Activated effector memory CD4-positive, alpha-beta T cell treated with Interleukin-2 at 50 U/mL for 16 hours (primary cell): ENCODE measurements around the gene TMEFF2.
"Not testable (repeated sequence)": the region's sequence is repeated elsewhere in the genome, so short reads cannot be mapped to it uniquely, and the experiment has no call there.

Experiments used
- DNase-seq: peaks from one replicate; pipeline ENCODE4 v3.0.0-alpha.2; 2020

TMEFF2 gene

DNA sequence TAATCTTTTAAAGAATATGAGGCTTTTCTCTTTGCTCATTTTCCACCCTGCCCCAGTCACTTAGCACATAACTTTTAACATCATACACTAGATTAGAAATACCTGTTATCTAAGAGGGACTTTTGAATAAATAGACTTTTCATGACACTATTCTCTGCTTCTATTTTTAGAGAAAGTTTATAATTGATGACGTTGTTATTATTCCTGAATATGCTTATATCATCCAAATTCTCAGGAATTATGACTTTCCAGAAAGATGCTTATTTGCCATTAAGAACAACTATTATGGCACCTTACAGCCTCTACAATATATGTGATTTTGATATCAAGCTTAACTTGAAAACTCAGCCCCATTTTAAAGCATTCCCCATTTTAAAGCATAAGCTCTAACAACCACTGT lies 11.4 kb downstream of the TMEFF2 start:
- no peak for DNase-seq

DNA sequence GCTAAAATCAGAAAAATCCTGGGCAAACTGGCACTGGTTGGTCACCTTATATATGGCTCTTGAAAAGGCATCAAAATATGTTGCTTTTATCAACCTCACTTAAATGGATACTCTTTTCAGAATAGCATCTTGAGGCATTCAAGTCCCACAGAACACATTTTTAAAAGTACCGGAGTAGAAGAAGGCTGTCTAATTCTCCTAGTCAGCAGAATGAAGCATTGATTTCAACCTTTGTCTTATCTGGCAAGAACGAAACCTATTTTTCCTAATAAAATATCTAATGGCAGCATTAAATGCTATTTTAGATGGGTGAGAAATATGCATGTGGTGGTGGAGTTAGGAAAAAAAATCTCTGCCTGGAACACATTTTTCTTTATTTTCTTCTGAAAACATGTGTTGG lies 27.8 kb downstream of the TMEFF2 start:
- no peak for DNase-seq

DNA sequence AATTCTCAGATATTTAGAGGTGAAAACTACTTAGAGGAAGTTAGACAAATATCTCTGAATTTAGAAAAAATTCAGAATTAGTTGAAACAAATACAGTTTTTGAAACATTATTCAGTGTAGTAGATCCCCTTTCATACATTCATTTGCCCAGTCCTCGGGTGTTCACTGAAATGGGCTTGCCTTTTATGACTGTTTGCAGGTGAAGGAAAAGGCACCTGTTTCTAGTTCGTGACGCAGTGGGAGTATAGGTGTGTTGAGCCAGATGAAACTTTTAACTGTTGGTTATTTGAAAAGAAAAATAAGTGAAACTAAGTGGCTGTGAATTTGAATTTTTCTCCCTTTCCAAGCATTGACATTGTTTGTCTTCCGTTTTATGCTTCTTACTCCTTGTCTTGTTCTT lies 28.9 kb downstream of the TMEFF2 start:
- DNase-seq, result no peak

DNA sequence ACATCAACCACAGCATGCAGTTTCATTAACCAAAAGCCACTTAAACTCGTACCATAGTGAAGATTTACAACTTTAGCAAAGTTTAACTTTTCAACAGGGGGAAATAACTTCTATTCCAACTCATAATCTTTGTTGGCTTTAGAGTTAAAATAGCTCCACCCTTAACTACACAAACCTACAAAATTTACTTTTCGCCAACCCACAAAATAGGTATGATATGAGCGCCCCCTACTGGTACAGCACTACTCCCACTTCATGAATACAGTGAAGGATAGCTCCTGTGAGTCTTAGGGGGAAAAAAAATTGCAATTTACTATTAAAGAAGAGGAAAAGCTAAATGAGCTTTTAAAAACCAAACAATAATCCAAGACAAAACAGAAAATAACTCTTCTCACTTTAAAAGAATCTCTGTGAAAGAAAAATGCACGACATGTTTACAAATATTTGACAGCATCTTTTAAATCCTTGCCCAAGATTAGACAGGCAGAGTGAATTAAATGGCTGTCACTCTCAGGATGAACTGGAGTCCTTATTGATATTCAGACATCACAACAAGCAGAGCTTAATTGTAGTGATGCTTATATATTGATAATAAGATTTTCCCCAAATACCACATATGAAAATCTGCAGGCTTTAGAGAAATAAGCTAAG lies 32.2 kb downstream of the TMEFF2 start:
- peak; percentile 12 for DNase-seq

DNA sequence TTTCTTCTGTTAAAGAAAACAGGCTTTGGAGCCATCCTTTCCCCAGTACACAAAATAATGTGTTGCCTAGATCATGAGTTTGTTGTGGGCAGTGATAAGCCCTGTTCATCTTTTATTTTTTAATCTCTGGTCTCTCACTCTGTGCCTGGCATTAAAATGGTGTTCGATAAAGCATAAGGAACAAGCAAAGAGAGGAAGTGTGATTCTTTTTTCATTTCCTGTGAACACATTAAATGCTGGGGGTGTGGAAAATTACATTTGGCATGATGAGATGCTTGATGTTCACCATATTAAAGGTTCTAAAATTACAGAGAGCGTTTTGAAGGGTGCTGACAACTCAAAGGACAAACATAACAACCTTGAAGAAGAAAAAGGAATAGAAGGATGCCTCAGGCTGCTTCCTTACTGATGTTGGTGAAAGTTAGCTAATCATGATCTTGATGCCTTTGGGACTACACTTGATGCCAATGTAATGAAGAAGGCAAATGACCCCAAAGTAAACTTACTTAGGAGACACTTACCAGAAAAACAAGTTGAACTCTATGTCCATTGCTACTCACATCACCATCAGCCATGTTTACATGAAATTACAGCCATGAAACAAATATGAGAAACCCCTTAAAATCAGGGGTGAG lies 33.0 kb downstream of the TMEFF2 start:
- DNase-seq, result no peak

DNA sequence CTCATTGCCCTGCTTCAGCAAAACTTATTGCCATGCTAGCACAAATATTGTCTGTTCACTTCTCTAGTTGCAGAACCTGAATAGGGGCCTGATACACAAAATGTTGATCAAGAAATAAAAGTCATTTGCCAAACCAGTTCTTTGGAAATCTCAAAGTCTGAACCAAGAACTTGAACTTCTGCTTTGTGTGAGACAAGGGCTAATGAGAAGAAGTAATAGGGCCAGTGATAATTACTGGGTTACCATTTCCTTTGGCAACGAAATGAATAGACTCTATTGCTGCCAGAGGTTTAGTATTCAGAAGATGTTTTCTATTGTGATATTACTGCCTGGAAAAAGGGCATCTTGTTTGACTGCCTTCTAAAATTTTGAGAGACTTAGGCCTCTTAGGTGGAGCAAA lies 35.0 kb downstream of the TMEFF2 start:
- DNase-seq, result no peak

DNA sequence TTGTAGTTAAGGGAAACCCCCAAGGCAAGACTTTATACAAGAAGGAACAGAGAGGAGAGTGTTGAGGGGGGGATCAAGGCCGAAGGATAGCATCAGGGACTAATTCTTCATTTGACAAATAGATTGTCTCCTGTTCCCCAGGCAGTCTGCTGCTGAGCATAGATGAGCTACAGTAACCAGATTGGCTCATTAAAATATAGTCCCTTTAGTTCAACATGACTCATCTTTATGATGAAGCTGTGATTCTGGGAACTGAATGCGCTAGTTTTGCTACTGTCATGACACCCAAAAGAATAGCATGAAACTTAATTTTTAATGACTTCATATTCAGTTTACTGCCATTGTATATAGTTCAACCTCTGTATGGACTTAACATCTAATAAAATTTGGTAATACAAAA lies 35.5 kb downstream of the TMEFF2 start:
- no peak for DNase-seq

DNA sequence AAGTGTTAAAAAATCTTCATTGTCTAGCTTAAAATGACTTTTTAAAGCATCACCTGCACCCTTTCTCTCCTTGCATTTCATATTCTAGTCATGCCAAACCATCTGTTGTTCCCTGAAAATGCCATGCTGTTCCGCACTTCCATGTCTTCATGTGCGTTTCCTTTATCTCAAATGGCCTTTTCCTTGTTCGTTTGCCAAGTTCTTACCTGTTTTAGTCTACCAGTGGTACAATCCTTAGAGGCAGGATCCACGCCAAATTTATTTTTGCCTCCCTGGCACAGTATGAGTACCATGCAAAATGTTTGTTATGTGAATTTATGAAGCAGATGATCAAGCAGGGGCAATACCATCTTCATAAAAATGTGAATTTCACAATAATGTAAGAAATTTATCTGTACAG lies 37.0 kb downstream of the TMEFF2 start:
- DNase-seq, result no peak

DNA sequence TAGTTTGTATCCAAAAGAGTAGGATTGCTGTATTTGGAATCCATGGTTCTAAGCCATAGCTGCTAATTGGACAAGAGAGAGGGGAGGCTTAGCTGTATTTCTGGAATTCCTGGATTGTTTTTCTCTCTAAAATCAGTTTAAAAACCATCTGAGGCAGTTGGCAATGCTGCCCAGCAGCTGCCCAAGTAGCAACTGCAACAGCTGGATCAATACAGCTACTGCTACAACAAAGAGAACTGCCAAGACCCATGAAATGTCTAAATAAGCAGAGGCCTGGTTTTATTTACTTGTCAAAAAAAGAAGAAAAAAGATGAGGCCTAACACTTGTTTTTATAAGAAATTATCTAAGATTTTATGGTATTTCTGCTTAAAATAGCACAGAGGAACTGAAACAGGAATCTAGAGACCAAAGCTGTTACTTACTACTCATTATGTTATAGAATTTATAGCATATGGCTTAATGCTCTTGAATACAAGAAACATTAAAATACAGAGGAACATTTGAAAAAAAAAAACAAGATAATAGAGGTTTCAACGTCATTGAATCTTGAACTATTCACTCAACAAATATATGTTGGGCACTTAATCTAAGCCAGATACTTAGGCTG lies 39.1 kb downstream of the TMEFF2 start:
- DNase-seq, result no peak

DNA sequence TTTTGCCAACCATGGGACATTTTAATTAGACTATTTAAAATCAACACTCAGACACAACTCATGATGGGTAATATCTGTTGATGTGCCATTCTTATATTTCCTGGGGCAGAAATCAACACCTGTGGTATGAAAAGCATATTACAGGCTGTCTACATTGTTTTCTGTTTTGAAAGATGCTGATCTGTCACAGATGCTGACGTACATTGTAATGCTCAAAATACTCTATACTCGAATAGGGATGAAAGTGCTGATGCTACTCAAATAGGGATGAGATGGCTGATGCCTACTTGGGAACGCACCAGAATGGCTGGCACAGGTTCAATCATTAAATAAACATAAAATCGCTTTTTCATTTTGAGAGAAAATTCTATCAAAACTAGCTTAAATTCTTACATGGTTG lies 41.2 kb downstream of the TMEFF2 start:
- no peak for DNase-seq

DNA sequence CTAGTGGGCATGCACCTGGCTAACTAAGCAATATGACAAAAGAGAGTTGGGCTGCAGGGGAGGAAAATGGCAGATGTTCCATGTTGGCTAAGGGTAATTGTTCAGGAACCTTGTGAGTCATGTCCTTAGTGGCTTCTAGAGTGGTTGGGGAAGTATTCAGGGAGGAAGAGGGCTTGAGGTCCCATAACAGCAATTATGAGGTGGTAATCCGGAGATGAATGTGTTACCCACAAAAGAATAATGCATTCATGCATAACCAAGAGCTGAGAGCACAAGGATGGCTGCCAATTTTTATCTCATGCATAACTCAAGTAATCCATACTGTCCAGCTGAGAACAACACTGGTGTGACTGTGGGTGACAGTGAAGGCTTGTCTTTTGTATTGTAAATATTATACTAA lies 42.9 kb downstream of the TMEFF2 start:
- no peak for DNase-seq

DNA sequence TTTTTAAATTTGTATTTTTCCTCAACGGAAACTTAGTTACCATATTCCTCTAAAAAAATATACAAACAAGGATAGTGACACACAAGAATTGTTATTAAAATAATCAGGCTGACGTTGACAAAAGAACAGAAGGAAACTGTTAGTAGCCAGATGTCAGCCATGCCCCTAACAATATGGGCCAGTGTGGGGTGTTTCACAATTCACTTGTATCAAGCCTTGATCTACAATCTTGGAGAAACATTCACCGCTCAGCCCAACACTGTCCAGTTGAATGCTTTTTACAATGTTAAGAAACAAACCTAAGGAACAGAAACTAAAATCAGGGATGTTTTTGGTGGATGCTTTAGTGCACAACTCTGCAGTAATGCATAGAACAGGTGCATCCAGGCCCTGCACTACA lies 44.6 kb downstream of the TMEFF2 start:
- DNase-seq, result no peak

DNA sequence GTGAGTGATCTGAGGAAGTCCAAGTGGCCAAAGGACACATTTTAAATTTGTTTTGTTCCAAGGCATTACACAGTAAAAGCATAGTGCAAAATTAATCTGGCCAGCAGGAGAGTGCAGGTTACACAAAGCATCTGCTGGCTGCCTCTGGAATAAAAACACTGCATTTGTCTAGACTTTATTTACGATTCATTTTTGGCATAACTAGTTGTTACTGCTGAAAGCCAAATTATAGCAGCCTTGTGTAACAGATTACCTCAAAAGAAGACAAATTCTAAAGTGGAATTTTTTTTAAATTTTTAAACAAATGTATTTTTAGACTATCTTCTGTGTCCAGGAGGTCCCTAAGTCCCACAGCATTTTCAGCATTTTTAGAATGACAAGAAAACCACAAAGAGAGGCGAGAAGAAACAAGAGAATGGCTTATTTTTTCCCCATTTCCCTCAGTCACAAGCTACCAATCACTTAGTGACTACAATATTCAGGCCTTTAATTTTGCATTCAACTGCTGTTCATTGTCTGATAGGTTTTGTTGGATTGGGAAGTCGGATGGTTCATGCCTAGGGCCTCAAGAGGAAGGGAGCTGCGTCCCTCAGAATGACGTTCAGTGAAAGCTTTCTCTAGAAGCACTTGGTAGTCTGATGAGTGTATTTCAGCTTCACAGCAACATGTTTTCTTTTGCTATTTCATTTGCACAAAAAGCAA lies 46.0 kb downstream of the TMEFF2 start:
- DNase-seq, result no peak

DNA sequence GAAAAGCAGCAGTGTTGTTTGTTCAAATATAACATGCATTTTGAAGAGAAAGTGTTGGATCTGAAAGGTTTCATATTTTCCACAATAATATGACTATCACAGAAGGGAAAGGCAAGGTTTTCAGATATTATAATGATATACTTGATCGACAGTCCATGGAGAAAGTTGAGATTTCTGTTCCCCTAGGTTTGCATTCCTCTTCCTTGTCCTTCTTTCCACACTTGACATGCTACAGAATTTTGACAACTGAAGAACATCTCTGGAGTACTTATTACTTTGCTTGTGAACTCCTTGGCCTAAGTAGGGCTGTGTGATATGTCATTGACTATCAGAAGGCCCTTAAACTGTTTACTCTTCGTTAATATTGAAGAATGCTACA lies 46.5 kb downstream of the TMEFF2 start:
- no peak for DNase-seq

DNA sequence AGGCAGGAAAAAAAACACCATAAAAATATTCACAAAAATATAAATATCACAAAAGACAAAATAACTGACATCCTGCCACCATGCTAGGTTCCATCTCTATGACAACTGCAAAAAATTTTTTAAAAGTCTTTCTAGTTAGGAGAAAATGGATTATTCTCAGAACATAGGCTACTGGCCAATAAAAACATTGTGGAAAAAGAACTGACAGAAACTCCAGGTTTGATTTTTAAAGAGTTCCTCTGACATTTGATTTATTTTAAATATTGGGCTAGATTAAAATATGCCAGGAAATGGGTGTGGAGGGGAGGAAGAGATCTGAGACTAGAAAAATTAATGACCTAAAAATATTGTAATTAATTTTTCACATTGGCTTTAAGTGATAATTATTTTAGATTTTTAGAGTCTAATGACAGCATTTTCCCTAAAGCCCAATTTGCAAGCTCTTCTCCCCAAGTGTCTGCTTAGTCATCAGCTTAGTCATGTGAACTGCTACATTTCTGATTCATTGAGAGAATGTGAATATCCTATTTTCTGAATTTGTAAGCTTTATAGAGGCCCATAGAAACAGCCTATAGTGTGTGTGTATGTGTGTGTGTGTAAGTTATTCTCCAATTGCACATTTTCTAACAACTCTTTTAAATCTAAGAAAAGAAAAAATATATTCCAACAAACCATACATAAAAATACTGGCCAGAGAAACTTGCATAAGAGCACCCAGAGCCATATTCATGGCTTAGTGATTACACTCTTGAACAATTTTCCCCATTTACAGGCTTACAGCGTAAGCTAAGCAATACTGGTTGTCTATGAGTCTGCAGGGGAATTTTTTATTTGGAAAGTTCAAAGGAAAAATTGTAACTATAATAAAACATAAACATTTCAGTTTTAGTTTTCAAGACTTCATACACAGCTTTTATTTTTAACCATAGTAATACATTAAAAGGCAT lies 48.4 kb downstream of the TMEFF2 start:
- DNase-seq, result no peak

DNA sequence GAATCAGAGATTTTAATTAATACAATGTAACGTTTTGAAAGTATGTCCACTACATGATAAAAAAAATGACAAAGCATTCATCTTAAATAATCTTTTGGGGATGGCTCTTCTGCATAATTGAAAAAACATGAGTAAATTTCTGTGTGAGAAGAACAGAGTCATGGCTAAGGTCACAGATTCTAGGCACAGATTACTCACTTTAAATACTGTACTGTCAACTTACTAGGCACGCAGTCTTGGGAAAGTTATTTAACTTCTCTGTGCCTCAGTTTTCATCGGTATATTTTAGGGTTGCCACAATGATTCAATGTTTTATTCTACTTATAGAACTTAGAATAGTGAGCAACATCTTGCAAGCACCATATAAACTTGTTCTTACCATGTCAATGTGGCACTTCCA lies 49.2 kb downstream of the TMEFF2 start:
- DNase-seq, result no peak

DNA sequence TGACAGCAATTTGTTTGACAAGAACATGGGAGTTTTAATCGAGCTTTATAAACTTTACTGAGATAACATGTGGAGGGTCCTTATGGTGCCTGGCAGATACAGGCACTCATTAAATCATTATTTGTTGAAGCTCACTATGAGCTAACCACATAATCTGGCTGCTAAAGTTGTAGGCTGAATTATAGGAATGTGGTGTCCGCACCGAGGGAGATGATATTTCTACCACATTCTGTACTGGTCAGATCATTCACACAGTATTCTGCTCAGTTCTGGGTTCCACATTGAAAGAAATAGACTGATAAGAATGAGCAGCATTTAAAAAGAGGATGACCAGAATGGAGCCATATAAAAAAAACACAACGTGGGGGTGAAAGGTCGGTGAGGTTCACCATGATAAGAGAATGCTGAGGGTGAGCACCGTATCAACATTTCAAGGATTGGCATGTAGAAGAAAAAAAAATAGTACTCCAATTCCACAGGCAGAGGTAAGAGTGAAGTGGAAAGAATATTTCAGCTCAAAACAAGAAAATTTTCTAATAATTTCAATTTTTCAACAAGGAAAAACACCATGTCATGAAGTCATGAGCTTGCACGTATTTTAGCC lies 54.4 kb downstream of the TMEFF2 start:
- no peak for DNase-seq

DNA sequence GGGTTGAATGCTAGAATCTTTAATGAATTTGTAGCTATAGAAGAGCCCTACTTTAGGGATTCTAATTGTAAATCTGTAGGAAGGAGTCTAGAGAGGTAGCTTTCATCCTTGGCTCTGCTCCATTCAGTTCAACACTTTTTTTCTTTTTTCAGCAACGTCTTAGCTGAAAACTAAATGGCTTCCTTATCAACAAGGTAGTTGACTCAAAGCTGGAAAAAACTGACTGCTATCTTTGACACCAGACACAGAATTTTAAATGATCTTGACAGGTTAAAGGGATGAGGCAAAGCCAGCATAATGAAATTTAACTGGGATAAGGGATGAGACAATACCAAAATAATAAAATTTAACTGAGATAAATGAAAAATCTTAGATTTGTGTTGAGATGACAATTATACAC lies 54.9 kb downstream of the TMEFF2 start:
- no peak for DNase-seq

DNA sequence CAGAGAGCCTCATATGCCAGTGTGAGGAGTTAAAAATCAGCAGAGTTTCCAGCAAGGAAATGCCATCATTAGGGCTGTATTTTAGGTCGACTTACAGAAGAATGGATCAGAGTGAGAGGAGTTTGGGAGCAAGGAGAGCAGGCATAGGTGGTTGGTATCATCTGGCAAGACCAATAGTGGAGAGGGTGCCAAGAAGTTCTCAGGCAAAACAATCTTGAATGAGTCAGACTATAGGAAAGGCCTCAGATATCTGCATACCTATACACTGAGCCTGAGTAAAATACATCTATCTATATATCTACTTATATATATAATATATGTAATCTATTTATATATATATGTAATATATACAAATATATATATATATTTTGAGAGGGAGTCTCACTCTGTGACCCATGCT lies 57.3 kb downstream of the TMEFF2 start:
- DNase-seq, result no peak

DNA sequence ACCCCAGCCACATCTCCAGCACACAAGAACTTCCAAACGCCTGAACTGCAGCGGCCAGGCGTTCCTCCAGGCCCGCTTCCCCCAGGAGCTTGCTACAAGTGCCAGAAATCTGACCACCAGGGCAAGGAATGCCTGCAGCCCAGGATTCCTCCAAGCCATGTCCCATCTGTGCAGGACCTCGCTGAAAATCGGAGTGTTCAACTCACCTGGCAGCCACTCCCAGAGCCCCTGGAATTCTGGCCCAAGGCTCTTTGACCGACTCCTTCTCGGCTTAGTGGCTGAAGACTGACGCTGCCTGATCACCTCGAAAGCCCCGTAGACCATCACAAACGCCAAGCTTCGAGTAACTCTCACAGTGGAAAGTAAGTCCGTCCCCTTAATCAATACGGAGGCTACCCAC lies 62.1 kb downstream of the TMEFF2 start:
- DNase-seq, result not testable (repeated sequence)

DNA sequence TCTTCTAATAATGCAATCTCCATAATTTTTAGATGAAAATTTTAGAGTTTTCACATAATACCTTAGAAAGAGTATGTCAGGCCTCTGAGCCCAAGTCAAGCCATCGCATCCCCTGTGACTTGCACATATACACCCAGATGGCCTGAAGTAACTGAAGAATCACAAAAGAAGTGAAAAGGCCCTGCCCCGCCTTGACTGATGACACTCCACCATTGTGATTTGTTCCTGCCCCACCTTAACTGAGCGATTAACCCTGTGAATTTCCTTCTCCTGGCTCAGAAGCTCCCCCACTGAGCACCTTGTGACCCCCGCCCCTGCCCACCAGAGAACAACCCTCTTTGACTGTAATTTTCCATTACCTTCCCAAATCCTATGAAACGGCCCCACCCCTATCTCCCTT lies 64.4 kb downstream of the TMEFF2 start:
- DNase-seq, result not testable (repeated sequence)

DNA sequence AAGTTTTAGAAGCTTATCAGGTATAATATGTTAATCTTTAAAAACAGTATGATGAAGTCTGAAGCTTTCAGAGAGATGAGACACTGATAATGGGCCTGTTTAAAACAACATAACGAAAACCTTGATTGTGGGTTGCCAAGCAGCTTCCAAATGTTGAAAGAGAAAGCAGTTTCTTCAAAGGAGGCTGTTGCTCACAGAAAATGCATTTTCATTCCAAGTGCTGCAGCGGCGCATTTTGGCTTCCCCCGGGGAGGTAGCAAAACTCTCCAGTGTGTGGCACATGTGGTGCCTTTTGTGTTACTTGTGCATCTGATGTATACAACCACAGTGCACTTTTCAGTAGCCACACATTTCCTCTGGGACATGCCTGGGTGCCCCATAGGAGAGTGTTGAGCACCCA lies 66.1 kb downstream of the TMEFF2 start:
- no peak for DNase-seq

DNA sequence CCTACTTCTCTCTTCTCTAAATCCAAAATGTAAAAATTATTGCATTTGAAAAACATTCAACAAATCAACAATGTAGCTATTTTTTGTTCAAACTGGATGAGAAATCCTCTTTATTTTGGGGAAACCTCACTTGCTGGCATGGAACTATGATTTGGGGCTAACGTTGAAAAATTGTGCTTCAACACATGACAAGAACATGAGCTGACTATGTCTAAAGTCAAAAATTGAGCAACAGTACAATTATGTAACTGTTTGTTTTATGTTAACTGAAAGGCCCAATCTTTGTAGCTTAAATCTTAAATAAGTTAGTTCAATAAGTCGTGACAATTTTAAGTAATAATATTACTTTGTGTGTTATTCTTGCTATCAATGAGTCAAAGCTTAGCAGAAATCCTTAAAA lies 67.3 kb downstream of the TMEFF2 start:
- no peak for DNase-seq
